Skin epidermis (tissue), 12 donors: ENCODE results near the gene C17orf78.
A peak's percentile ranks its signal among the peaks of the same experiment; 100 is the strongest.
"Not testable (repeated sequence)": the region's sequence is repeated elsewhere in the genome, so short reads cannot be mapped to it uniquely, and the experiment has no call there.

ENCODE experiments used
- H3K27ac ChIP-seq, 21 experiments: fragments of 200-600 bp; sonication (generic) in 11 of 21; one replicate each; pipeline ENCODE4 v1.5.0; 2020; ENCODE audit warnings: mild to moderate bottlenecking in 3 of 21, inconsistent platforms in 2 of 21, moderate library complexity in 2 of 21
- H3K4me3 ChIP-seq, 7 experiments: fragments of 200-600 bp; sonication (generic) in 2 of 7; one replicate each; pipeline ENCODE4 v1.5.0; 2020; ENCODE audit warnings: inconsistent platforms in 2 of 7, mild to moderate bottlenecking in 2 of 7, moderate library complexity in 1 of 7

The C17orf78 gene

DNA sequence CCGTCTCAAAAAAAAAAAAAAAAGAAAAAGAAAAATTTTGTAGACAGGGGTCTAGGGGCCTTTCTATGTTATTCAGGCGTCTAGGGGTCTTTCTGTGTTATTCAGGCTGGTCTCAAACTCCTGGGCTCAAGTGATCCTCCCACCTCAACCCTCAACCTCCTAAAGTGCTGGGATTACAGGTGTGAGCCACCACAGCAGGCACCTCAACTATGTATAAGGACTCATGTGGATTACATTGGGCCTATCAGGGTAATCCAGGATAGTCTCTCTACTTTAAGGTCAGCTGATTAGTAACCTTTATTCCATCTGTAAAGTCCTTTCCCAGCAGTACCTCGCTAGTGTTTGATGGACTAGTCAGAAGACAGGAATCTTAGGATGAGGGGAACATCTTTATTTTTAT, 53.3 kb downstream of the C17orf78 start:
- Histone ChIP-seq H3K4me3 (no peak overlapping the region), H3K27ac (peak overlapping the region in 9 of 21 experiments; percentile 3 to 75 (median 57))

DNA sequence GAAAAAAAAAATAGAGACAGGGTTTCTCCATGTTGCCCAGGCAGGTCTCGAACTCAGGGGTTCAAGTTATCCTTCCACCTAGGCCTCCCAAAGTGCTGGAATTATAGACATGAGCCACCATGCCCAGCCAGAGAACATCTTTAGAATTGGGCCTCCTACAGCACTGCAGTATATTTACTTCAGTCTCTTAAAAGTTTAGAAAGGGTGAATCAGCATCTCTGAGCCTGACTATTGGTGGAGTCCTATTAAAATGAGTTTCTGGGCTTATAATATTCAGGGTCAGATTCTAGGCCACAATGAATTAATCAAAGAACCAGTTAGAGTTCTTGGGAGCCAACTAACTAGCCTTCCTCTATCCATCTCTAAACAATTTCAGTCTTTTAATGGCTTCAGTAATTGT, 53.7 kb downstream of the C17orf78 start:
- Histone ChIP-seq H3K4me3 (no peak overlapping the region), H3K27ac (peak overlapping the region in 11 of 21 experiments; percentile 3 to 75 (median 55))

- Histone ChIP-seq H3K4me3 (no peak overlapping the region), H3K27ac (peak overlapping the region in 17 of 21 experiments; percentile 9 to 75 (median 54))
Measured at GRCh38 chr17:37430051-37430627, 54.4 kb downstream of the C17orf78 start.

- H3K27ac ChIP-seq = no peak overlapping the region
Measured at GRCh38 chr17:37432671-37433070, 56.9 kb downstream of the C17orf78 start.

GRCh38 chr17:37438141-37438540, 62.4 kb downstream of the C17orf78 start:
- Histone ChIP-seq H3K27ac (no peak overlapping the region), H3K4me3 (no peak overlapping the region)

More at GRCh38 chr17:37432671-37433070, 56.9 kb downstream of the C17orf78 start:
- H3K4me3 ChIP-seq = no peak overlapping the region

- no peak overlapping the region for H3K27ac ChIP-seq
- no peak overlapping the region for H3K4me3 ChIP-seq
Measured at GRCh38 chr17:37440424-37440823, 64.6 kb downstream of the C17orf78 start.

- H3K27ac ChIP-seq, H3K4me3 ChIP-seq: not testable (repeated sequence)
Measured at GRCh38 chr17:37441369-37442014, 65.7 kb downstream of the C17orf78 start.
